Measurements from ENCODE around the gene PTPRN2. TPM values are rescaled to one million over a fixed set of nuclear protein-coding genes. Genes with fewer than 3 reads are reported as not detected.

The PTPRN2 gene
- total and polyA plus RNA-seq, 2 donors (not counting 3 experiments of a cell fraction or from before 2014, with no cell fraction given), result 0.62 to 0.88 TPM

- Histone ChIP-seq H3K9me1 (replicated peaks; ENCODE audit: control insufficient read depth, extremely low read depth, insufficient read depth, low read length) (no peaks in the 10 kb centered on the region), H3K4me1 (ENCODE audit: control insufficient read depth, extremely low read depth, insufficient read depth, low read length) (no peaks in the 10 kb centered on the region), H3K9me3 (replicated peaks; ENCODE audit: control insufficient read depth, insufficient read depth, low read length) (no peaks in the 10 kb centered on the region), H3K27ac (ENCODE audit: insufficient read depth, low read depth, low read length) (no peak overlapping the region), H2AFZ (ENCODE audit: low read depth, low read length) (no peak overlapping the region), H3K36me3 (ENCODE audit: control insufficient read depth in 2 of 2, extremely low read depth in 1 of 2, insufficient read depth in 2 of 2, low read length in 2 of 2) (no peaks in the 10 kb centered on the region), H3K9ac (replicated peaks; ENCODE audit: extremely low read depth, insufficient read depth, low read length) (no peak overlapping the region), H4K20me1 (replicated peaks; ENCODE audit: control insufficient read depth, extremely low read depth, insufficient read depth, low read length) (no peaks in the 10 kb centered on the region), H3K4me3 (replicated peaks in 1 of 3; ENCODE audit: insufficient read depth in 1 of 3, low read depth in 1 of 3, low read length in 3 of 3) (no peak overlapping the region), H3K4me2 (ENCODE audit: insufficient read depth, low read length) (no peak overlapping the region), H3K79me2 (ENCODE audit: control insufficient read depth, insufficient read depth, low read length) (no peaks in the 10 kb centered on the region), H3K27me3 (ENCODE audit: control insufficient read depth in 2 of 2, insufficient read depth in 2 of 2, low read length in 2 of 2) (peaks cover 0 to 4% of the 10 kb centered on the region in 2 experiments)
- dilution Hi-C loops (cut with MboI; ENCODE audit: extremely low pct_ligation_motif_present, low sequenced_read_pairs) (no loop called here), intact Hi-C loops (cut with micrococcal nuclease) (no loop called here)
- ChIA-PET CTCF (no interaction called here), POLR2A (no interaction called here)
- DNase-seq (ENCODE audit: low read depth, low spot score) (no peak), FAIRE-seq (no peak)
- TF ChIP-seq MYC (IDR thresholded peaks at IDR 0.05; ENCODE audit: low read depth, low read length) (no peak), MAX (IDR thresholded peaks at IDR 0.05; ENCODE audit: insufficient read depth, insufficient read length) (no peak), POLR2A (IDR thresholded peaks at IDR 0.05; ENCODE audit: low read depth, low read length) (no peak), EZH2 (IDR thresholded peaks at IDR 0.05; ENCODE audit: borderline replicate concordance, low read depth, low read length, severe bottlenecking) (no peak), CTCF (IDR thresholded peaks at IDR 0.05; ENCODE audit: extremely low read depth in 1 of 2, insufficient read depth in 1 of 2, low read depth in 1 of 2, low read length in 2 of 2) (no peak), POLR2AphosphoS5 (IDR thresholded peaks at IDR 0.05; ENCODE audit: insufficient read depth, low read depth, low read length) (no peak)
- BruUV-seq (replicated peaks), result no TSS peak
Observed at GRCh38 chr7:157615852-157616251, 971.8 kb downstream of the PTPRN2 start.

Data from endothelial cell of umbilical vein (primary cell).